Stimulated activated CD8-positive, alpha-beta memory T cell treated with anti-CD3 and anti-CD28 coated beads, Interleukin-15, amount 100 ng/mL, for 48 hours (primary cell): Measurements from ENCODE around the gene LHB.

Experiments
- DNase-seq, 2 donors: peaks; one replicate each; pipeline ENCODE4 v3.0.0-alpha.2; 2020; ENCODE audit warnings: low read depth in 2 of 2

LHB gene

GRCh38 chr19:48977061-48977460 lies 39.8 kb downstream of the LHB start:
- no peak for DNase-seq

GRCh38 chr19:48975947-48976847 lies 40.7 kb downstream of the LHB start:
- DNase-seq, result no peak

GRCh38 chr19:48970923-48971395 lies 45.9 kb downstream of the LHB start:
- DNase-seq, result peak; percentile 66 to 70

- DNase-seq, result no peak
These were observed 46.6 kb downstream of the LHB start for GRCh38 chr19:48970139-48970766.

- no peak for DNase-seq
These were observed 47.4 kb downstream of the LHB start for GRCh38 chr19:48969276-48970138.

- DNase-seq, result no peak
These were observed 48.1 kb downstream of the LHB start for GRCh38 chr19:48968813-48969218.

GRCh38 chr19:48968179-48968661 lies 48.7 kb downstream of the LHB start:
- DNase-seq, result no peak

GRCh38 chr19:48967346-48968178 lies 49.3 kb downstream of the LHB start:
- no peak for DNase-seq

GRCh38 chr19:48966541-48967345 lies 50.1 kb downstream of the LHB start:
- DNase-seq, result no peak
